ENCODE measurements around the gene KCNF1. TPM values are rescaled to one million over a fixed set of nuclear protein-coding genes. Genes with fewer than 3 reads are reported as not detected.

The KCNF1 gene
- polyA plus RNA-seq, 3 donors = not detected

GRCh38 chr2:10878268-10878915 lies 33.3 kb upstream of the KCNF1 start:
- H3K4me3 Mint-ChIP-seq = no peak overlapping the region
- Histone ChIP-seq H3K9me3 (replicated peaks in 1 of 2; ENCODE audit: control insufficient read depth in 1 of 2, insufficient read depth in 1 of 2, low read length in 2 of 2) (no peaks in the 10 kb centered on the region), H3K79me2 (ENCODE audit: insufficient read depth, low read length) (no peaks in the 10 kb centered on the region), H3K4me2 (replicated peaks; ENCODE audit: extremely low read depth, low read length, poor library complexity, severe bottlenecking) (no peak overlapping the region), H4K20me1 (ENCODE audit: insufficient read depth, low read length) (no peaks in the 10 kb centered on the region), H3K27ac (ENCODE audit: low read depth in 1 of 2, low read length in 2 of 2) (peak overlapping the region in 1 of 2 donors; percentile 3), H2AFZ (ENCODE audit: insufficient read depth, low read depth, low read length, poor library complexity, severe bottlenecking) (no peak overlapping the region), H3K4me1 (ENCODE audit: control insufficient read depth in 1 of 2, insufficient read depth in 2 of 2, low read length in 2 of 2) (peaks cover 24 to 35% of the 10 kb centered on the region in 2 donors), H3K27me3 (ENCODE audit: control insufficient read depth in 2 of 2, insufficient read depth in 2 of 2, low read length in 2 of 2) (peaks cover 0 to 2% of the 10 kb centered on the region in 2 donors), H3K36me3 (replicated peaks in 1 of 2; ENCODE audit: control insufficient read depth in 1 of 2, insufficient read depth in 2 of 2, low read length in 2 of 2) (no peaks in the 10 kb centered on the region), H3K9ac (ENCODE audit: insufficient read depth, low read length, poor library complexity, severe bottlenecking) (no peak overlapping the region), H3K4me3 (replicated peaks in 1 of 3; ENCODE audit: low read depth in 2 of 3, low read length in 3 of 3) (no peak overlapping the region)
- peaks cover 53% of the 10 kb centered on the region for H3K4me1 Mint-ChIP-seq
- H3K36me3 Mint-ChIP-seq = peaks cover 0 to 3% of the 10 kb centered on the region in 2 donors
- no peak for DNase-seq
- H3K27ac Mint-ChIP-seq = peak overlapping the region in 6 of 7 donors; percentile 14 to 93 (median 72)
- 86% methylated on average over 10 of the region's 12 CpGs for WGBS (ENCODE audit: insufficient coverage)
- intact Hi-C loops (cut with micrococcal nuclease) = no loop called here
- no peak for TF ChIP-seq CTCF (IDR thresholded peaks at IDR 0.05)
- H3K27me3 Mint-ChIP-seq (ENCODE audit: low read depth in 3 of 3) = peaks cover 0 to 17% (median 13%) of the 10 kb centered on the region in 3 donors
- H3K9me3 Mint-ChIP-seq = peaks cover 0 to 2% (median 0%) of the 10 kb centered on the region in 7 donors

GRCh38 chr2:10879159-10879558 lies 32.6 kb upstream of the KCNF1 start:
- no peak overlapping the region for H3K27ac Mint-ChIP-seq
- peaks cover 0 to 2% (median 0%) of the 10 kb centered on the region in 7 donors for H3K9me3 Mint-ChIP-seq
- Histone ChIP-seq H3K9ac (ENCODE audit: insufficient read depth, low read length, poor library complexity, severe bottlenecking) (no peak overlapping the region), H3K27me3 (ENCODE audit: control insufficient read depth in 2 of 2, insufficient read depth in 2 of 2, low read length in 2 of 2) (peaks cover 0 to 2% of the 10 kb centered on the region in 2 donors), H2AFZ (ENCODE audit: insufficient read depth, low read depth, low read length, poor library complexity, severe bottlenecking) (no peak overlapping the region), H3K27ac (ENCODE audit: low read depth in 1 of 2, low read length in 2 of 2) (no peak overlapping the region), H3K4me3 (replicated peaks in 1 of 3; ENCODE audit: low read depth in 2 of 3, low read length in 3 of 3) (no peak overlapping the region), H3K79me2 (ENCODE audit: insufficient read depth, low read length) (no peaks in the 10 kb centered on the region), H3K4me2 (replicated peaks; ENCODE audit: extremely low read depth, low read length, poor library complexity, severe bottlenecking) (no peak overlapping the region), H3K4me1 (ENCODE audit: control insufficient read depth in 1 of 2, insufficient read depth in 2 of 2, low read length in 2 of 2) (peaks cover 24 to 35% of the 10 kb centered on the region in 2 donors), H3K9me3 (replicated peaks in 1 of 2; ENCODE audit: control insufficient read depth in 1 of 2, insufficient read depth in 1 of 2, low read length in 2 of 2) (no peaks in the 10 kb centered on the region), H4K20me1 (ENCODE audit: insufficient read depth, low read length) (no peaks in the 10 kb centered on the region), H3K36me3 (replicated peaks in 1 of 2; ENCODE audit: control insufficient read depth in 1 of 2, insufficient read depth in 2 of 2, low read length in 2 of 2) (no peaks in the 10 kb centered on the region)
- TF ChIP-seq CTCF (IDR thresholded peaks at IDR 0.05) = no peak
- H3K27me3 Mint-ChIP-seq (ENCODE audit: low read depth in 3 of 3) = peaks cover 0 to 18% (median 11%) of the 10 kb centered on the region in 3 donors
- H3K36me3 Mint-ChIP-seq = peaks cover 0 to 3% of the 10 kb centered on the region in 2 donors
- no peak for DNase-seq
- intact Hi-C loops (cut with micrococcal nuclease) = no loop called here
- peaks cover 53% of the 10 kb centered on the region for H3K4me1 Mint-ChIP-seq
- no peak overlapping the region for H3K4me3 Mint-ChIP-seq
- 85% methylated on average over 8 of the region's 9 CpGs for WGBS (ENCODE audit: insufficient coverage)

All from CD14-positive monocyte (primary cell).